HG02642 (cell line): Measurements from ENCODE around the gene CSMD2.

Experiments used
- ATAC-seq: cut with Tn5 transposase; IDR thresholded peaks from one replicate; pipeline ENCODE4 v1.9.1; 2021; ENCODE audit warnings: mild to moderate bottlenecking; ENCODE audit not compliant: unreplicated experiment, poor library complexity

Gene CSMD2

GRCh38 chr1:33738536-33738935, 426.5 kb downstream of the CSMD2 start:
- ATAC-seq, result no peak

DNA sequence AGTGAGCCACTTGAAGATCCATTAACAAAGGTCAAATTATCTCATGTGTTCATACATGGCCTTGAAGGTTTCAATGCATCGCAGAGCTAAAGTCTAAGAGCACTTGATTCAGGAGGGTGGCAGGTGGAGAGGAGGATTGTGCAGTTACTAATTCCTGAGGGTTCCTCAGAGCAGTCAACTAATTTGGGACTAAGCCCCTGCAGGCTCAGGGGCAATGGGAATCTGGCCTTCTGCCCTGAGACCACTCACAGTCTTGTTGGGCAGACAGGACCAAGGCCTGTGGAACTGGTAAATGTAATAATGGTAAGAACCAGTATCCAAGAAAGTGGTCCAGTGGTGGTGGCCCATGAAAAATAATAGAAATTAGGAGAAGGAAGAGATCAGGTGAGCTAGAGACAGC, 428.5 kb downstream of the CSMD2 start:
- ATAC-seq, result no peak

- ATAC-seq, result no peak
Observed at GRCh38 chr1:33735624-33736023, 429.4 kb downstream of the CSMD2 start.

DNA sequence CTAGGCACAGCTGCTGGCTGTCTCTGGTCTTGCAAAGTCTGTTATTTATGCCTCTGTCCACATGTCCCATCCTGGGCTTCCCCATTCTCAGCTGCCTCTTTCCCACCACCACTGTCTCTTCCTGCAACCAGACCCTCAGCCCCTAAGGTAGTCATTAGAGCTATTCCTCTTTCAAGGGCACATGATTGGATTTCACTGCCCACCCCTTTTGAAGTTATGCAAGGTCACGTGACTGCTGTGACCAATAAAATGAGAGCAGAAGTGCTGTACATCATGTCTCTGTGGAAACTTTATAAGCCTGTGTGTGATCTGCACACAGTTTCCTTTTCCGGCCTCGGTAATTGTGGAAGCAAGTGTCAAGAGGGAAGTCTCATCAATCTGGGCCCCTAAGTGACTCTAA, 437.7 kb downstream of the CSMD2 start:
- no peak for ATAC-seq

DNA sequence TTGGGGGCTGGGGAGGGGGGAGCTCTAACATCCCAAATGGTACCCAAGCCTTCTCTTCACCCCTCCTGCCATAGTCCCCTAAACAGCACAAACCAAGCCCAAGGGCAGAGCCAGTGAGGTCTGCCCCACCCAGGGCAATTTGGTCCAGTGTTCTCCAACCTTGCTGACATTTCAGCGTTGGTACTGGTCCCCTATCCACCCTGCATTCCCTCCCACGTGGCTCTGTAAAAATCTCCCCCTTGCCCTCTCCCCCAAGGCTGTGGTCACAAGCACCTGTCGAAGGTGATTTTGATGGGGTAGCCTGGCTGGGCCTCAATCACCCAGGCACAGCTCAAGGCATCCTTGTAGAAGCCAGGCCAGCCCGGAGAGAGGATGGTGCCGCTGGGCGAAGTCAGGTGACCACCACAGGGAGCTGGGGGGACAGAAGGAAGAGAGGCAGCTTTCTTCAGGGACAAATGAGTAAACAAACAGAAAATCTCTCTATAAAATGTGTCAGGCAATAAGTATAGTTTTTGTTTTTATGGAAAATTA, 438.7 kb downstream of the CSMD2 start:
- no peak for ATAC-seq

DNA sequence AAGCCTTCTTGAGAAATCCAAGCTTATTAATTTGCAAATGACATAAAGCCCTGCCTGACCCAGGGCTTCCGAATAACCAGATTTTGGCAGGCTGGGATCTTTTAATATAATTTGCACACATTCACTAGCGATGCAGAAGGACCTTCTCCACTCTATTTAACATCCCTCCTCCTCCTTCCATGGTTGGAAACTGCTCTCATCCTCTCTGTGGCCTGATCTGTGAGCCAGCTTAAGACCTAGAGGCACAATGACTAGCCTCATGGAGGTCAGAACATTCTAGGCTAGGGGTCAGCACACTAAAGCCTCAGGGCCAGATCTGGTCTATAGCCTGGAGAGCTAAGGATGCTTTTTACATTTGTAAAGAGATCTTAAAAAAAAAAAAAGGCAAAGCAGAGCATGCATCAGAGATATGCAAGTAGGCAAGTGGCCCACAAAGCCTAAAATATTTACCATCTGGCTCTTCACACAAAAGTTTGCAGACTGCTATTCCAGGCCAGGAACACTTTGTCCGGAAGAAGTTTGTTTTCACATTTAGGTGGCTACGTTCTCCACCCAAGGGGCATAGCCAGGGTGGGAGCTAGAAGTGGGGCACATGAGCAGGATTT, 439.4 kb downstream of the CSMD2 start:
- no peak for ATAC-seq

DNA sequence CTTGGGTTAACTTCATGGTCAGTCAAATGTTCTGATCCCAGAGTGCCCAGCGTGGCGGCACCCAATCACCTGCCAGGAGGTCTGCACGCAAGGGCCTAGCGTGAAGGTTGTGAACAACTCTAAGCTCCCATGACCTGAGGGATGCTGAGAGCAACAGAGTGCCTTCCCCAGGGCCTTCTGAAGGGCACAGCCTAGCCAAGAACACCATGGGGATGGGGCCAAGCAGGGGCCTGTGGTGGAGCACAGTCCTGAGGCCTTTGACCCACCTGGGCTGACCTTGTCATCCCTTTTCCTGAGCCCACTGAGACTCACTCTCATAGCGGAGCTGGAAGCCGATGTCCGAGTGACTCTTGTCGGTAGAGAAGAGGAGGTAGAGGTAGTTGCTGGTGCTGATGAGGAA, 440.0 kb downstream of the CSMD2 start:
- ATAC-seq, result no peak

DNA sequence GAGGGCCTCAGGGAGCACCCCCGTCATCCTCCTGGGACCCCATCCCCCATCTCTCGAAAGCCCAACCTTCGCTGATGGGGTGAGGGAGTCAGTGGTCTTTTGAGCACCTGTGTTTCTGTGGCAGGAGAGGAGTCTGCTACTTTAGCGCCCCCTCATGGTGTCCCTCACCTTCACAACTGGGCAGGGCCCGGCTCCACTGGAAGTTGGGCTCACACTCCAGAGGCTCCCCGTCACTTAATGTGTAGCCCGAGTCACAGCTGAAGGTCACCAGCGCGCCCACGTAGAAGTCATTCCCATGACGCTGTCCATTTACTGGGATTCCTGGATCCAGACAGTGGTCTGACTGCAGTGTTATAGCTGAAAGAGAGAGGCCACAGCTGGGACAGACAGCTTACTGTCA, 440.7 kb downstream of the CSMD2 start:
- no peak for ATAC-seq

- ATAC-seq, result no peak
Observed at GRCh38 chr1:33723251-33723650, 441.8 kb downstream of the CSMD2 start.

GRCh38 chr1:33721301-33721815, 443.7 kb downstream of the CSMD2 start:
- no peak for ATAC-seq

DNA sequence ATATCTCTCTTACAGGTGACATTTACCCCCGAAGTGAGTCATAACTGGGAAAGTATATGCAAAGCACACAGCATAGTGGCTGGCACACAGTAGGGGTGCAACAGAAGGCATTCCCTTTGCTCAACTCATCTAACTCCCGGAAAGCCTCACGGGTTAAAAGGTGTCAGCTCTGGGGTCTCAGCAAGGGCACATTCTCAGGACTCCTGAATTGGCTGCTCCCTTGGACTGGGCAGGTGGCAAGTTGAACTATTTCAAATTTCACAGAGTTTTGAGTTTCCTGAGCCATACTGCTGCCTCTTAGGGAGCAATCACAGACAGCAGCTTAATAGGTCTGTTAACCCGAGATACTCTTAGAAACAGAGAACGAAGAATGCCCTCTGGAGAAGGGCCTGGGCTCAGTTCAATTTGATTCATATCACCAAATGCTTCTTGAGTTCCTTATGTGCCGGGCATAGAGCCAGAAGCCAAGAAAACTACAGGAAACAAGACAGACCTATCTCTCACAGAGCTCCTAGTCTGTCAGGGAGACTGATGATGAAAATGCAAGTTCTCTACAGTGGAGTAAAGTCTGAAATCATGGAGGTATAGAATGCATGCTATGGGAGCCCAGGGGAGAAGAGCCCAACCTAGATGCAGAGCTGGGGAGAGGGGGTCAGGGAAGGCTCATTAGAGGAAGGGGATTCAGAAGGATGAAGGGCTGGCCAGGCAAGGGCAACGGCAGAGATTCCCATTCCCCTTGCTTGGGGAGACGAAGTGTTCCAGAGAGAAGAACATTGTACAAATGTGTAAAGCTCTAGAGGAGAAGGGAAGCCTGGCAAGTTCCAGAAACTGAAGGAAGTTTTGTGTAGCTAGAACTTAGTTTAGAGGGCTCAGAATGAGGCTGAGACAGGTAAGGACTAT, 445.0 kb downstream of the CSMD2 start:
- ATAC-seq, result no peak

- no peak for ATAC-seq
Observed at GRCh38 chr1:33719326-33719725, 445.7 kb downstream of the CSMD2 start.

GRCh38 chr1:33718186-33718585, 446.8 kb downstream of the CSMD2 start:
- ATAC-seq, result no peak

- no peak for ATAC-seq
Observed at GRCh38 chr1:33716976-33717688, 447.9 kb downstream of the CSMD2 start.

GRCh38 chr1:33715195-33715811, 449.7 kb downstream of the CSMD2 start:
- no peak for ATAC-seq

DNA sequence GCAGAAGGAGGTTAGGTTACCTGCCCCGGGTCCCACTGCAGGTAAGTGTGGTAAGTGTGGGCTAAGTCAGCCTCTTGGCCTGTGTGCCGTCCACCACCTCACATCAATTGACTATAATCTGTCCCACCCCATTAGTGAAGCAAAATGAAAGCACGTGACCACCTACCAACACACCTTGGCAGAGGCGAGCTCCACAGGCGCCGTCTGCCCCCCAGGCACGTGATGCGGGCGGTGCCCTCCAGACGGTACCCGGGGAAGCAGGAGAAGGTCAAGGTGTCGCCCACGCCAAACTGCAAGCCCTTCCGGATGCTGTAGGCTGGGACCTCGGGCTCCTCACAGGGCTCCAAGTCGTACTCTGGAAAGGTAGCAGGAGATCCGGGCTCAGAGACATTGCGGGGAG, 450.6 kb downstream of the CSMD2 start:
- no peak for ATAC-seq

DNA sequence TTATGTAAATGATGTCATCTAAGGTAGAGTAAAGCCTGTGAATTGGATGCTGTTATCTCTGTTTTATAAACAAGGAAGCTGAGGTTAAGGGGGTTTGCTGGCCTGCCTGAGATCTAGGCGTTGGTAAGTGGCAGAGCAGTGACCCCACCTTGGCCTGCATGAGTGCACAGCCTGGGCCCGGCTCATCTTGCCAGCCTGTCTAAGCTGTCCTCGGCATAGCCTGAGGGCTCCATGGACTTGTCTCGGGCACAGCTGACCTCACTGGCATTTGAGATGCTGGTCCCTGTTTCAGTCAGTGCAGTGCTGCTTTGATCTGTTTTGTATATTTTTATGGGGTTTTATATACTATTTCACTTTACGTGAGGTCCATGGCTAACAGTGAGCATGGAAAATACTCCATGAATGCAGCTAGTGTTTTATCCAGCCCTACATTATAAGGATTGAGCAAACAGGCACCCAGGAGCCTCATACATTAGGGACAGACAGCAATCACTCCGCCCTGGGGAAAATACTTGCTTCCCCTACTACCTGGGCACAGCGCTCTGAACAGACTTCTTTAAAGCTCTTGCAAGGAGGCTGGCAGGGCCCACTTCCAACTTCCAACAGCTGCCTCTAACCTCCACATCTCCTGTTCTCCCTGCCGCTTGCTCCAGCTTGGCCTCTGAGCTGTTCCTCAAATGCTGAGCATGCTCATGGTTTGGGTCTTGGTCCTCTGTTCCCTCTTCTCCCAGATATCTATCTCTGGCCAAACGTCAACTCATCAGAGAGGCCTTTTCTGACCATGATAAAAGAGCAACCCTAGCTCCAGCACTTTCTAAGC, 451.8 kb downstream of the CSMD2 start:
- no peak for ATAC-seq

DNA sequence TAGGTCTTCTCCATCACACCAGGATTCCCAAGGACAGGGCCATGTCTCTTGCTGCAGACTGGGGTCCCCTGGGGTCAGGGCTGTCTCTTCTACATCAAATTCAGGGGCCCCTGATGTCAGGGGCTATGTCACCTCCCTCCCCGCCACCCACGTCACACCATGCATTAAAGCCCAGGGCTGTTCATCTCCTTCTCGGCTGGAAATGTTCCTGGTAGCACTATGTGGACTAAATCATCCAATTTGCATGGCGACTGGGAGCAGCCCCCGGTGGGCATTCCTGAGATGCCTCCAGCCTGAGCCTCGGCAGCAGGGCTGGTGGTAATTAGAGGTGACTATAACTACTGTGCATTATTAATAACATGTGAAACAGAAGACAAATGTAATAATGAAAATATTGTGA, 452.8 kb downstream of the CSMD2 start:
- no peak for ATAC-seq

GRCh38 chr1:33711511-33711910, 453.5 kb downstream of the CSMD2 start:
- ATAC-seq, result no peak

DNA sequence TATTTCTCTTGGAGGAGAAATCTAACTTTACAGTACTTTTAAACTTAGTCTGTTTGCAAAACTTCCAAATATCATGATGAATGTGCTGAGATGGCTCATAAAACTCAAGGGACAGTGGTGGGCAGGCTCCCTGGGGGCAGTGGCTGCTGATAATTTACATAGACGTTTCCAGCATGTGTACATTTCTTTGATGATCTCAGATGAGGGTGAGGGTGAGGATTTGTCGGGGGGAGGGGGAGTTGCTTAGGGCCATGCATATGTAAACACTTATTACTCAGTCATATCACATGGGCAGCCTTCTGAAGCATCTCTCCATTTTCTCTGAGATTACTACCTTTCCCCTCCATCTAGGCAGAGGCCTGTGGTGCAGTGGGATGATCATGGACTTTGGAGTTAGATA, 454.1 kb downstream of the CSMD2 start:
- ATAC-seq, result no peak
